Left hindlimb (tissue), 1 donor: ENCODE data around the gene OFD1.

Source experiments
- DNase-seq: peaks from one replicate; pipeline ENCODE4 v3.0.0-alpha.2; 2018

OFD1 gene

DNA sequence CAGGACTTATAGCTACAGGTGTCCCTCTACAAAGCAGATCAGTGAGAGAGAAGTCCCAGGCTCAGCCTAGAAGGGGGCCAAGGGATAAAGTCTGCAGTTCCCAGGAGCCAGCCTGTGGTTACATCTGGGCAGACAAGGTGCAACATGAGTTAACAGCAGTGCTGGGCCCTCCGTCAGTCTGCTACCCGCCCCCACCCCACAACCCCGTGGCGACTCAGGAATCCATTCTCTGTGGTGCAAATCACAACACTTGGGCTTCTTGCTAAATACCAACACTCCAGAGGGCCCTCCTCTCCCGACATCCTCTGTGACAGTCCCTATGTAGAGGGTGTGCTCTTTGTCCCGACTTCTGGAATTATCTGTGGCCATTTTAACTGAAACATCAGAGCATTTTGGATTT is 68.6 kb downstream of the OFD1 start:
- DNase-seq = no peak

DNA sequence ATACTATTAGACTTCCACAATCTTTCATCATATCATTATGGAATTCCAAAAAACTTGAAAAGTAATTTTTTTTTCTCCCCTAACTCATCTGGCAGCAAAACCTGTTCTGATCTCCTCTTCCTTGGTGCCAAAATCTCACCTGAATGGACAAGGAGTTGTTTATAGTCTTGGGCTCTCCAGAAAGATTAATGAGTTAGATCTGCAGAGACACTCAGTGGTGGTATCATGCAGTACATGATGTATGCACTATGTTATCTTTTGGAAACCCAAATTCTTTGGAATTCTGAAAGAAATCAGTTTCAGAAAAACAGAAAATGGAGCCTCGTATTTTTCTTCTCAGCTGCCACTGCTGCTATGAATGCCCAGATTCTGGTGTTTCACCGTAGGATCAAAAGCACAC is 70.7 kb downstream of the OFD1 start:
- no peak for DNase-seq

DNA sequence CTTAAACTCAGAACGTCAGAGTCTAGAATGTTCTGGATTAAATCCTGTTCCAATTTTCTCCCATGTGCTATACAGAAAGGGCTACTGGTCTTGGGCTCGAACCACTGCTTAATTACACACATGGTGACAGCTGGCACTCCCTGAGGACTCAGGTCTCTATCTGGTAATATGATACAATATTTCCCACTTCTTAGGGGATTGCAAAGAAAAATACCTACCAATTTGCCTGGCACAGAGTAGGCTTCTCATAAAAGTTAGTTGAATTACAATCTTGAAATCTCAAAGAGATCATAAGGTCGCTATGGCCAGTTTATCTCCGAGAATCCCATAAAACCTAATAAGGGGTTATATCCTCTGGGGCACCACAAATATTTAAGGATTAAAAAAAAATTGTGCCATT is 73.7 kb downstream of the OFD1 start:
- DNase-seq = no peak

DNA sequence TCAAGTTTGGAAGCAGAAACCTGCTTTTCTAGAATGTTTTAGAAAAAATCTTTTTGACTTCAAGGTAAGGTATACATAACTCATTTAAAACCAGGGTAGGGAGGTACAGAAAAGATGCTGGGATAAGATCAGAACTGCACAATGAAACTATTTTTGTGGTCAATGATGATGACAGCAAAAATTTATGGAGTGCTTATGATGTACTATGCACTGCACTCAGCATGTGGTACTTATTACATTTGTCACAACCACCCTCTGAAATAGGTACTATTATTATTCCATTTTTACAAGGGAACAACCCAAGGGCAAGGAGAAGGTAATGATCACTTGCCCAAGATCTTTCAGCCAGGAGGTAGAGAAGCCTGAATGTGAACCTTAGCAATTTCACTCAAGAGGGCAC is 74.3 kb downstream of the OFD1 start:
- DNase-seq = no peak

DNA sequence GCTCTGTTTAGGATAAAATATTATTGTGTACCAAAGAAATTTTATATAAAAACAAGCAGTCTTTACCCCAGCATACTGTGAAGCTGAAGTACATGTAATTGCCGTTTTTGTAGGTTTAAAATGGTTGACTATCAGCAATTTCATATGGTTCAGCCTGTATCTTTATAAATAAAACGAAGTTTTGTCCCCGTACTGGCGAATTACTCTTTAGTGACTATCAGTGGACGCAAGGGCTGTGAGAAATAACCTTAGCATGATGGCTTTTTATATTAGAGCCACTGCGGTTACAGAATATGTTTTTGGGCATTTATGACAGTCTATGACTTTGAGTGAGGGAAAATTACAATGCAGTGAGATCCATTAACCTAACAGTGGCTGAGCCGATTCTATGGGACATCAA is 81.1 kb downstream of the OFD1 start:
- no peak for DNase-seq

DNA sequence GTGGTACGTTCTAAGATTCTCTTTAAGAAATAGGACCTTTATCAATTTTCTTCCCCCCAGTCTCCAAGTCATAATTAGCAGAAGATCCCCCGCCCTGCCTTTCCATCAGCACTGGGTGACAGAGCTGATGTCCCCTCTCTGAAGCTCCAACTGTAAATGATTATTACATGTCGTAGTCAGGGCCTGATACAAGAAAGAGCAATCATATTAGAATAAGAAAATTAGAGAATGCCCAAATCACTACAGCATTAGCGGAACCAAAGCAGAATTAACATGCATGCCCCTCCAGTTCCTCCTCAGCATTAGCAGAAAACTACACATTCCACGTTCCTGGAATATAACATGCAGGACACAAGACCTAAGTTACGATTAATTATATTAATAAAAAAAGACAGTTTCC is 81.6 kb downstream of the OFD1 start:
- no peak for DNase-seq

DNA sequence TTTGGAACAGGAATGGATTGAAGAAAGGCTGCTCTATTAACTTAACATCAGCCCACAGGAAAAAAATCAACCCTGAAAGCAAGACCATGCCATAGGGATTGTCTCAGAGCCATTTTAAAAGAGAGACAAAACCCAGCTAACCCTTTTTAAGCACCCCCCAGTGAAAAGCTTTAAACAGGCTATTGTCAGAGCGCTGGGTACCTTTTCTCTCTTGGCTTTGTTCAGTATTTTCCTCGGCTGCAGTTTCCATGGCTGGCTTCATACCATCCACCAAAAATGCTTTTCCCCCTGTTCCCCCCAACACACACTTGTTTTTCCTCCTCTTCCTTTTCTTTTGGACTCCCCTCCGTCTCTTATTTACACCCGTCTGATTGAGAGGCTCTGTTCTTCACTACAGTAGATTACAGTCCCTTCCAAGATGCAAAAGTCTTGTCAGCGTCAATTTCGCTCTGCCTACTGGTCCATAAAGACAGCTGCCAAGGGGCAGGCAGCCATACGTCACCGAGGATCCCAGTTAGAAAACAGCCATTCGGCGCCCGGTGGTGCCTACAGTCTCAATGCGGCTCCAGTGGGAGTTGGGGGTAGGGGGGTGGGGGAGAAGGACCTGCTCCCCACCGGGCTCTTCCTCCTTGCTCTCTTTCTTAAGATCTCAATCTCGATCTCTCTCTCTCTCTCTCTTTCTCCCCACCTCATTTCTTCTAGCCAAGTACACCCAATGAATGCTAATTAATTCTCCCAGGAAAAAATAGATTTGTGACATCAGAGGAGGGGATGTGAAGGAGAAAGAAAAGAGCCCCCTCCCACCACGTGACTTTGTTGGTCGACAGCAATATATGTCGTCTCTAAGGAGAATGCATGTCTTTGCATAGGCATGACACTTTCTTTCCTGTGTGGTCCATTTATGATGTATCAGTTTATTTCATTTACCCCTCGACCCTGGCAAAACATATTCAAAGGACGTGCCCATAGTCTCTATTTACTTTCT is 82.4 kb downstream of the OFD1 start, which contains the start of gene GPM6B:
GPM6B (minus strand) TSS at position 451 of the 985 bp plus-strand sequence; CDS start at position 262, 189 bp downstream.
- DNase-seq = no peak
